Measurements from ENCODE around the gene SLC1A4.
"Not testable (repeated sequence)": the region's sequence is repeated elsewhere in the genome, so short reads cannot be mapped to it uniquely, and the experiment has no call there.

The SLC1A4 gene

DNA sequence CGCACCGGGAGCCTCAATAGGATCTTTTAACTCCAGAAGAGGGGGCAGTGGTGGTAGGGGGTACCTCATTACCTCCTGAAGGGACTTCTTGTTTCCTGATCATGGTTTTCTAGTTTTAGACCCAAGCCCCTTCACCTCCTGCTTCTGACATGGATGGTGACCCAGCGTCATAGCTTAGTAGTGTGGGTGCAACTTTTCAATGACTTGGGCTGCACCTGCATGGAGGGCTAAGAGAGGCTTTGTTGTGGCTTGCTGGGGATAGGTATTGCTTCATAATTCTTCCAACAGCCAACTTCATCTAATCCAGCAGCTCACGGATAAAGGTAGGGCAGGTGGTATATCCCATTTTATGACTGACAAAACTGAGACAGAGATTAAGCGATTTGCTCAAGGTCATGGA is 3.0 kb downstream of the SLC1A4 start:
- DNase-seq (ENCODE audit: low read depth): no peak

DNA sequence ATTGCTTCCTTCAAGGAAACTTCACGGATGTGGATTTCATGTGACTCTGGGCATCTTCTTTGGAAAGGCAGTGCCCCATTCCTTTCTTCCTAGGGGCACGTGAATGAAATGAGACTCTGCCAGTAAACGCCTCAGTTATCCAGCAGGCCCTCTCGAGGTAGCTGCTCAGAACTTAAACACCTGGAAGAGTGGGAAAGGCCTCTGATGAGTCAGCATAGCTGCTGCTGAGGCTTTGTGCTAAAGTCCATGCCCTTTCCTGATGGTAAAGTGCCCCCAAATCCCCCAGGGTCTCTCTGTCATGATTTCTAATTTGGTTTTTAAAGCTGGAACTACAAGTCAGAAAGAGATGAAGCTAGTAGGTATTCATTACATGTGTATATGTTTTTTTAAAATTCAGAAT is 3.8 kb downstream of the SLC1A4 start:
- no peak for DNase-seq (ENCODE audit: low read depth)

DNA sequence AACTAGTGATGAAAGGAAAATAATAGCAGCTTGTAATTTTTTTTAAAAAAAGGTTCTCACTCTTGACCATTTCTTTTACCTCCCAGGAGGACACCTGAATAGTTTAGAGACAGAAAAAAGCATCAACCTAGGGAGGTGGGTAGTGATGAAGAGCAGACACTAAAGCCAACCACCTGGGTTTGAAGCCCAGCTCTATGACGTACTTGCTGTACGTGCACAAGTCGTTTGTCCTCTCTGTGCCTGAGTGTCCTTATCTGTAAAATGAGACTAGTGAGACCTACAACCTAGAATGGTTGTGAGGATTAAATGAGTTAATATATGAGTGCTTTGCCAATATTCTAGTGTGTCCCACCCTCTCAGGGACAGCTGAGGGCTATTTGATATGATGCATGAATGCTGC is 5.8 kb downstream of the SLC1A4 start:
- no peak for DNase-seq (ENCODE audit: low read depth)

DNA sequence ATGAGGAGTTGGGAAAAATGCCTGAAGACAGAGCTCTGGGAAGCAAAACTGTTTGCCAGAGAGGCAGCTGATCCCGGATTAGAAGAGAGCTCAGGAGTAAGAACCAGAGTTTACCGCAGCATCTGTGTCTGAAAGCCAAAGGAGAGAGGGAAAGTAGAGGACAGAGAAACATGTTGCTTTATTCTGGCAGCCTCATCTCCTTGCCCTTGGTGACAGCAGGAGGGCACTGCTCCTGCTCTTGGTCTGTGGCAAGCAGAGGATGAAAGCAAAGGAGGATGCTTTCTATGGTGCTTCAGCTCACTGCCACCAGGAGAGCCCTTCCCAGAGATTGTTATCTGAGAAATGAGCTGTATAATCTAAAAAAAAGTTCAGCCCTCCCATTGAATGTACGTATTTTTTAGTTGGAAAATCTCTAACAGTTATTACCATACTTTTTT is 7.7 kb downstream of the SLC1A4 start:
- peak; percentile 40 for DNase-seq (ENCODE audit: low read depth)

DNA sequence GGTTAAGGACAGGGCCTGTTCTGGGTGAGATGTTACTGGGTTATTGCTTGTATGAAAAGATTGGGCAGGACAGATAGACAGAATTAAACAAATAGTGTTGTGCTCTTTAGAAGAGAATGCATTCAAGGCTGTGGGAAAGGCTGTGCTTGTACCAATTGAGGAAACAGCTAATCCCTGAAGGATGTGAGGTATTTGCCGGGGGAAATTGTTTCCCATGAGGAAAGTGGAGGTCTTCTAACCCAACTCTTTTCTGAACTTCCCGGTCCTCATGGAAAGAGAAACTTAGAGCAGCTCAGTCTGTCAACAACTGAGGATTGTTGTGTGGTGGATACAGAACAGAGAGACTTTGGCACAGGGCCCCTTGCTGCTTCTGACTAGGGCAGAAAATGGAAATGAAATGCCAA is 9.5 kb downstream of the SLC1A4 start:
- peak; percentile 93 for DNase-seq (ENCODE audit: low read depth)

DNA sequence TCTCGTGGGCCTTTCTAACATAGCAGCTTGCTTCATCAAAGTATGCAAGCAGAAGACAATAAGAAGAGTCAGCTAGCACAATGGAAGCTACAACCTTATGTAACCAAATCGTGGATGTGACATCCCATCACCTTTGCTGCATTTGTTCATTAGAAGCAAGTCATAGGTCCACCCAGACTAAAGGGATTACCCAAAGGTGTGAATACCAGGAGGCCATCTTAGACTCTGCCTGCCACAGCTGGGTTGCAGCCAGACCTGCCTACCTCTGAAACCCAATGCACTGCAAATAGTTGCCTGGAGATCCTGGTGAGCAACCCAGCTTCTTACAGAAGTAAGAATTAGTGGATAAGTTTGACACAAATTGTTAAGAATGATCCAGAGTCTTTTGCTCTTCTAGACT is 10.6 kb downstream of the SLC1A4 start:
- no peak for DNase-seq (ENCODE audit: low read depth)

DNA sequence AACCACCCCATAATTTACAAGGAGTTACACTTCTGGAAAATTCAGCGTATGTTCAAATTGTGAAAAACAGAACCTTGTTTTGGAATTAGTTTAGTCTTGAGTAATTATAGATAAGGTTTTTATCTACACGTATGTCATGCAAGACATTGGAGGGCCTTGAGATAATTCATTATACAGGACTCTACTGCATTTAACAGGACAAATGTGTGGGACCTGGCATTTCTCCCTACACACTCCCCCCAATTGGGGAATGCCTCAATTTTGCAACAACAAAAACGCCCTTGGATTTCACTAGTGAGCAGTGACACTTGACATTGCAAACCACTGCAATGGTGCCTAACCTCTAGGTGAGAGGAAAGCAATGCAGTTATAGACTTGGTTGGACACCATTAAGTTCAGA is 11.4 kb downstream of the SLC1A4 start:
- DNase-seq (ENCODE audit: low read depth): no peak

DNA sequence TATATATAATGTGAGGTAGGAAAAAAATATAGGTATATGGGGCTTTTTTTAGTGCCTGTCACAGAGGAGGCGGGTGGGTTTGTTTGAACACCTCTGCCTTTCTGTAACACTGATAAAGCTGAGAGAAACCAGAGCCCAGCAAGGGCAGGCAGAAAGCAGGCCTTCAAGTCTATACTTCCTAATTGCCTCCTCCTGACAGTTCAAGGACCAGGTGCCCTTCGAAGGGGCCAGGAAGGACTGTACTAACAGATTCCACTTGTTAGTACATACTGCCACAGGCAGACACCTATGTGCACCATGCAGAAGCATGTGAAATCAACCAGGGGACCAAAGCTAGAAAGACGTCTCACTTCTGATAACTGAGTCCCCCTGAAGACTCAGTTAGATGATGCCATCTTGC is 13.8 kb downstream of the SLC1A4 start:
- no peak for DNase-seq (ENCODE audit: low read depth)

DNA sequence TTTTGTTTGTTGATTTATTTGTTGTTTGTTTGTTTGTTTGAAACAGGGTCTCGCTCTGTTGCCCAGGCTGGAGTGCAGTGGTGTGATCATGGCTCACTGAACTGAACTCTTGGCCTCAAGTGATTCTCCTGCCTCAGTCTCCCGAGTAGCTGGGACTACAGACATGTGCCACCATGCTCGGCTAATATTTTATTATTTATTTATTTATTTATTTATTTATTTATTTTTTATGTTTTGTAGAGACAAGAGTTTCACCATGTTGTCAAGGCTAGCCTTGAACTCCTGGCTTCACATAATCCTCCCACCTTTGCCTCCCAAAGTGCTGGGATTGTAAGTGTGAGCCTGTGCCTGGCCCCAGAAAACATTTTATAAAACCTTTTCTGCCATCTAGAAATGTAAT is 15.0 kb downstream of the SLC1A4 start:
- not testable (repeated sequence) for DNase-seq (ENCODE audit: low read depth)

DNA sequence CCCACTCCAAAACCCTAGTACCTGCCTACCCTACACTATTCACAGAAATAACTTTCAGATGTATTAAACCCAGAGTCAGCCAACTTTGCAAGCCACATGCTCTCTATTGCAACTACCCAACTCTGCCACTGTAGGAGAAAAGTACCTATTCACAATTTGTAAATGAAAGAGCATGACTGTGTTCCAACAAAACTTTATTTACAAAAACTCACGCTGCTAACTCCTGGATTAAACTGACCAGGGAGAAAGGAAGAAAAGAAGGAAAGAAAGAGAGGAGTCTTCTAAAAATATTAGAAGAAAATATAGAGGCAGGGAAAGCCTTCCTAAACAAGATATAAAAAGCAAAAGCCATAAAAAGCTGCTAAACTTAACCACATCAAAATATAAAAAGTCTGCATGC is 24.6 kb downstream of the SLC1A4 start:
- no peak for DNase-seq (ENCODE audit: low read depth)

DNA sequence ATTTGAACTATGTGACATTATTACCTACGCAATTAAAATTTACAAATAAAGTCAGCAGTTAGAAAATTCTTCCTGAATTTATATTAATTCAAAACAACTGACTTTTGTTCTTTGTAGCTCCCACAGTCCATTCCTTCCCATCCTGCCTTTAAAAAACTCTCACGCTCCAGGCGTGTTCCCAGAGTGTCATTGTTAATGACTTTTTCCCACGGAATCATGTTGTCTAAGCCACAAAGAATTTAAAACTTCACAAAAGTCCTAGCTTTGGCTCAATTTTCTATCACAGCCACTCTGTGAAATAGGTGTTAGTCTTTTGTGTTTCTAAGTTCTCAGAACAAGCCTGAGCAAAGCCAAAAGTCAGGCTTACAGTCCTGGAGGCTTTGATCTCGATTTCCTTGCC is 26.5 kb downstream of the SLC1A4 start:
- peak; percentile 36 for DNase-seq (ENCODE audit: low read depth)

DNA sequence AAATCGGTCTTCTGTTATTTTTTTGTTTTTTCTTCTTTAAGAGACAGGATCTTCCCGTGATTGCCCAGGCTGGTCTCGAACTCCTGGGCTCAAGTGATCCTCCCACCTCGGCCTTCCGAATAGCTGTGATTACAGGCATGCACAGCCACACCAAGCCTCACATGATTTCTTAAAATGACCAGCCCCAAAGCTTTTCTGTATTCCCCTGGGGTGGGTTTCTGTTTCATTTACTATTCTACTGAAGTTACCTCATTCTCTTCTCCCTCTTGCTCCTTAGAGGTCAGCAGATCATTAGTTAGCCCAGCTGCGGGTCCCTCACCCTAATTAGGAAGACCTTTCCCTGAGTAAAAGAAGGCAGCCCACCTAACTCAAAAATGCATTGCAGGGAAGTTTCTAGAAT is 27.6 kb downstream of the SLC1A4 start:
- no peak for DNase-seq (ENCODE audit: low read depth)

DNA sequence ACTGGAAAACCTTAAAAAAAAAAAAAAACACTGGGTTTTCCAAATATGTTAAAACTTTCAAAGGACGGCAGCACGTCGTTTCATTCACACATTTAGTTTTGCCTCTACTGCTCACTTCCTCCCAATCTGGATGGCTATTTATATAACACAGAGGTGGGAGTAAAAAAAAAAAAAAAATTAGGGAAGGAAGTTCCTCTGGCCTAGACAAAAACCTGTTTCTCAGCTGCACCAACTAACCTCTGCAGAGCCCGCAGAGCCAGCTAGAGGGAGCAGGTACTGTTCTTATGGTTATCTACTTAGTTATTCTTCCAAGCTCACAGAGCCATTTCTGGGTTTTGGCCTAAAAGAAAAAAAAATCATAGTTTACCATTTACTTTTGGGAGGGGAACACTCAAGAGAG is 28.1 kb downstream of the SLC1A4 start:
- no peak for DNase-seq (ENCODE audit: low read depth)

DNA sequence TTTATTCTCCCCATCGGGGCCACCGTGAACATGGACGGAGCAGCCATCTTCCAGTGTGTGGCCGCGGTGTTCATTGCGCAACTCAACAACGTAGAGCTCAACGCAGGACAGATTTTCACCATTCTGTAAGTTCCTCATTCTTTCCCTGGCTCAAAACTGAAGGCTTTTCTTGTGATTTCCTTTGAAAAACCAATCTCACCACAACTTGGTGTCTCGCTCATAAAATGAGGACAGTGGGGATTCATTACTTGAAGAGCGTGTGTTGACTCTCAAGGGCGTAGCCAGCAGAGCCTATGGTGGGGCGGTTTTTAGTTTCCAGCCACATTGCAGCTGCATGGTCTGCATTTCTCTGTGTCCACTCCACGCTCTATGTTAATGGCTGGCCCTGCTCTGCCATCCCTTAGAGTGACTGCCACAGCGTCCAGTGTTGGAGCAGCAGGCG is 29.0 kb downstream of the SLC1A4 start:
- DNase-seq (ENCODE audit: low read depth): no peak

DNA sequence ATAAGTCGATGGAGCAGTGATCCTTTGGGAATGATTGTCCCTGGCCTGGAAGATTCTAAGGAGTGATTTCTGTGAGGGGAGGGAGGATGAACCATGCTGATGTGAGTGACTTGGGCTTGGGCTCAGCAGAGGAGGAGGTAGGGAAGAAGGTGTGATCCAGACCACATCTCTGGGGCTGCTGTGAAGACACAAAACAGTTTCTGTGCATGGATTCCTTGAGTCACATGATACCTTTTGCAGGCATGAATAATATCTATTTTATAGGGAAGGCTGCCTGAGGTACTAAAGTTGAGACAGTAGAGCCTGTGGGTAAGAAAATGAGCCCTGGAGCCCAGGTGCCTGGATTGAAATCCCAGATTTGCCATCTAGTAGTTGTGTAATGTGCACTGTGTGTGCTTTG is 29.8 kb downstream of the SLC1A4 start:
- no peak for DNase-seq (ENCODE audit: low read depth)

DNA sequence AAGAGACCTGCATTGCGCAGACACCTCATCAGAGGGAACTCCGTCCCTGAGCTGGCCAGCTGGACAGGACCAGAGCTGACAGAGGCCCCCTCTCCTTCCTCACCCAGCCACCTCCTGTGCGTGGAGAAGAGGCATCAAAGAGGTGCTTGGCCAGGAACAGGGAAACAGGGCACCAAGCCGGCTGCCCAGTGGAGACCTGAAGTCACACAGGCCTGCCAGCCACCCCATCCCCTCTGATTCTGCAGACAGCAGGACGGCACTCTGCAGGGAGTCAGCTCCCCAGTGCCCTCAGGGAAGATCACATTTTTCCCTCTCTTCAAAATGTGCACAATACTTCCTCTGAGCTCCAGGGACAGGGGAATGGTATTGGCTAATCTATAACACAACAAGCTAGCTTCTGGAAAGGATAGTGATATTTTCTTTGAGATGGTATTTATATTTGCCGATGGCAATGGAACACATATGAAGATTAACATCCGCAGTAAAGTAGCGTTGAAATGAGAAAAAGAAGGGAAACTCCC is 30.5 kb downstream of the SLC1A4 start:
- DNase-seq (ENCODE audit: low read depth): no peak

DNA sequence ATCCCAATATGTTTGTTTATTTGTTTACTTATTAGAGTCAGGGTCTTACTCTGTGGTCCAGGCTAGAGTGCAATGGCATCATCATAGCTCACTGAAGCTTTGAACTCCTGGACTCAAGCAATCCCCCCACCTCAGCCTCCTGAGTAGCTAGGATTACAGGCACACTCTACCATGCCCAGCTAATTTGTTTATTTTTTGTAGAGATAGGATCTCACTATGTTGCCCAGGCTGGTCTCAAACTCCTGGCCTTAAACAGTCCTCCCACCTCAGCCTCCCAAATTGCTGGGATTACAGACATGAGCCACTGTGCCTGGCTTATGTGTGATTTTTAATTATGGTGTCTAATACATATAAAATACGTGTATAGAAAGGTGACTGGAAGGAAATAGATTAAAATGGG is 31.1 kb downstream of the SLC1A4 start:
- not testable (repeated sequence) for DNase-seq (ENCODE audit: low read depth)

DNA sequence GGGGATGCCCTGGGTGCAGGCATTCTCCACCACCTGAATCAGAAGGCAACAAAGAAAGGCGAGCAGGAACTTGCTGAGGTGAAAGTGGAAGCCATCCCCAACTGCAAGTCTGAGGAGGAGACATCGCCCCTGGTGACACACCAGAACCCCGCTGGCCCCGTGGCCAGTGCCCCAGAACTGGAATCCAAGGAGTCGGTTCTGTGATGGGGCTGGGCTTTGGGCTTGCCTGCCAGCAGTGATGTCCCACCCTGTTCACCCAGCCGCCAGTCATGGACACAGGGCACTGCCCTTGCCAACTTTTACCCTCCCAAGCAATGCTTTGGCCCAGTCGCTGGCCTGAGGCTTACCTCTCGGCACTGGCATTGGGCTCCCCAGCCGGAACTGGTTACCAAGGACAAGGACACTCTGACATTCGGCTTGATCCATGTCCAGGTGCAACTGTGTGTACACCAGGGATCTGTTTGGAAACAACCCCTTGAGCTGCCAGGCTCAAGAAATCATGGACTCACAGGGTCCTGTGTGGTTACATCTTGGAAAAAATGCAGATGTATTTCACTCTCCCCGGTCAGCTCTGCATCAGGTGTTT is 31.8 kb downstream of the SLC1A4 start:
- DNase-seq (ENCODE audit: low read depth): no peak

DNA sequence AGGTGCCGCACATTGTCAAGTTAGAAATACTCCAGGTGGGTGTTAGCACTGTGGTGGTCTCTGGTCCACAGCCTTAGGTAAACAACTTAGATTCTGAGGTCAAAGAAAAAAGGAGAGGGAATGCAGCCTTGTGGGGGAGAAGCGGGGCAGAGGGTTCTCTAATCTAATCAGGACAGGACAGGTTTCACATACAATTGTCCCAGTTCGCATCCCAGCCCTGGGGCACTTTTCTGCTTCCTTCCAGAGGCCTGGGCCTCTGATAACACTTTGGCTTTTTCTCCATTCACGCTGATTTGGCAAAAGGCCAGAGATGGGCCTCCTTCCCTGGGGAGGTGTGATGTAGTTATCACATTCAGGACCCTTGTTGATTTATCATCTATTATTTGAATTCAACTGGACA is 32.5 kb downstream of the SLC1A4 start:
- DNase-seq (ENCODE audit: low read depth): no peak

DNA sequence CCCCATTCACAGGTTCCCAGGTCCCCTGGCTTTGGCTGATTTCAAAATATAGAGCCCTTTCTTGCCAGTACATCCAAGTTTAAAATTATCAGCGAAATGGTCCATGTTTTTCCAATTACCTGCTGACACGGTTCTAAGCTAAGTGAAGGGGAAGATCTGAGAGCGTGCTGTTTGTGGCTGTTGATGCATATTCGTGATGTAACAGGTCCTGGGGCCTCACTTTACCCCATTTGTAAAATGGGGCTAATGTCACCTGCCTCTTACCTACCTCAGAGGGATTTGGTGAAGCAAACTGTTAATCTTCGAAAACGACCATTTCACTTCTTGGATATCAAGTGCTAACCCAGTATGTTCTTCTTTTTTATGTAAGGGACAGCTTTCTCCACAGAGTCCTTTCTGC is 33.0 kb downstream of the SLC1A4 start:
- DNase-seq (ENCODE audit: low read depth): no peak

DNA sequence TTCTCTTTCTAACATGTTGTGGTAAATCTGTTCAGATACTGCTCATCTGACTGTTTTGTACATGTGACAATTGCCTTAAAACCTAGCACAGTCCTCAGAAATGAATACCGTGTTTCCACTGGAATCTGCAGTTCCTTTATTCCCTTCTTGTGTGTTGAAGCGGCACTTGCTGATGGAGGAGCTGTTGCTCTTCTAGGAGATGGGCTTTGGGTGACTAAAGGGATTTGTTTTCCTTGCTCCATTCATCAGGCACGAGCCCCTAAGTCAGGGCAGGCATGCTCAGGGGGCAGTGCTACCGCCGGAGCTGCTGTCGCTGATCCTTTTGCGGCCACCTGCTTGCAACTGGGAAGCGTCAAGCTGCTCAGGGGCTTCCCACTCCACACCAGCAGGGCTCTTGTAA is 34.5 kb downstream of the SLC1A4 start:
- DNase-seq (ENCODE audit: low read depth): no peak

DNA sequence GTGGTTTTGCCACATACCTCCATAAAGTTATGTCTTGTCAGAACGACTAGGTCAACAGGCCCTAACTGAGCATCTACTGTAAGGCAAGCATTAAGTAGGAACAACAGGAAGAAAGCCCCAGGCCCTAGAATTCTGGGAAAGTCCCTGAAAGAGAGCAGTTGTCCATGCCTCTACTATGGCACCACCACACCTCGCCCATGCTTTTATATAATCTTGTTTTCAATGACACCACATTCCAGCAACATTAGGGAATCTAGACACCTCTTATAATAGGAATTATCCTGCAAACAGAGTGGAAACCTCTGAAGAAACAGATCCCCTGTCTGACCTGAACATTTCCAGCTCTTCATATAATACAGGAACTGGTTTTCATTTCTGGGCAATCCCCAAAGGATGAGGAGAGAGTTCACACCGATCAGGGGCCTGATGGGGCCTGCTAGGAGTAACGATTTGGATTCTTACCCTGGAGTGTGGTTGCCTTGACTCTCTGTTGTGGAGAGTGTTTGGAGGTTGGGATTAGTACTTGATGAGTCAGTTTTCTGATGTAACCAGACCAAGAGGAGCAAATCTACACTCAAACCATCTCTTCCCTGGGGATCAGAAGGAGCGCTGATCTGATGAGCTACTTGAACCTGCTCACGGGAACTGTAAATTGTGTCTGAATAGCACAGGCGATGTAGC is 35.1 kb downstream of the SLC1A4 start:
- DNase-seq (ENCODE audit: low read depth): peak; percentile 81

DNA sequence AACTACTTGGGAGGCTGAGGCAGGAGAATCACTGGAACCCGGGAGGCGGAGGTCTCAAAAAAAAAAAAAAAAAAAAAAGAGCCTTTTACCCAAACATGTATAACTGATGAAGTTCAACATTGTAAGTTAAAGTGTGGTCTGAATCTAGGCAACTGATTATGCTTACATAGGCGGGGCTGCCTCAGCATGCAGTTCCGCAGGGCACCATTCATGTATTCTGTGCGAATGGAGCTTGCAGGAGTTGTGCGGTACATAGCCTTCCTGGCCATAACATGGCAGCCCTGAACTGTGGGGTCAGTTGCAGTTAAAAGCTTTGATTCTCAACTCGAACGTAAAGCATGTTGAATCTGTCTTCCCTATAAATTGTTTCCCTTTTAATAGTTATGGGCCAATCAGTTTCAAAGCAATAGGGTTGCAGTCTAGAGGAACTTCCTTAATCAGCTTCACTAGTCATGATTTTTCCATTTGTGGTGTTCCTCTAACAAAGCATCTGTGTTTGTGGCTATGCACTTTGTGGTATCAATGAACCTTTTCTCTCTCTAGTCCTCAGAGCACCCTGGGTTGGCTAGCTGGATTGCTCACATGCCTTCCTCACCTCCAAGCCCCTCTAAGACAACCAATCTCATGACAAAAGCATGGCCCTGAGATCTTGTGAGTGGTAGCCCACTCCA is 36.4 kb downstream of the SLC1A4 start:
- DNase-seq (ENCODE audit: low read depth): no peak
